Lung (tissue), 12 donors: ENCODE measurements around the gene MEX3B. TPM values are rescaled to one million over a fixed set of nuclear protein-coding genes. Genes with fewer than 3 reads are reported as not detected.

Experiments
- ATAC-seq: fragments of 200-7000 bp; cut with Tn5 transposase; one replicate; pipeline ENCODE4 v1.9.1; 2020; ENCODE audit warnings: moderate number of reproducible peaks; ENCODE audit not compliant: insufficient read depth, low FRiP score
- DNase-seq, 3 donors: peaks; one replicate each; pipeline ENCODE4 v3.0.0-alpha.2; 2013 to 2017
- H3K27ac ChIP-seq, 2 donors: one replicate each; pipeline ENCODE4 v1.5.1; 2013; ENCODE audit warnings: mild to moderate bottlenecking in 2 of 2, moderate library complexity in 2 of 2, control low read depth in 1 of 2, inconsistent platforms in 1 of 2, low read depth in 1 of 2, low read length in 1 of 2
- H3K27me3 ChIP-seq, 3 donors: one replicate each; pipeline ENCODE4 v1.5.1; 2013; ENCODE audit warnings: low read length in 2 of 3; ENCODE audit not compliant: control insufficient read depth in 3 of 3, insufficient read depth in 3 of 3
- H3K36me3 ChIP-seq, 4 donors: one replicate each; pipeline ENCODE4 v1.5.1; 2013; ENCODE audit warnings: low read length in 4 of 4, mild to moderate bottlenecking in 1 of 4, moderate library complexity in 1 of 4; ENCODE audit not compliant: control insufficient read depth in 4 of 4, insufficient read depth in 4 of 4
- H3K4me1 ChIP-seq, 5 donors: one replicate each; pipeline ENCODE4 v1.5.1; 2013; ENCODE audit warnings: low read length in 5 of 5, mild to moderate bottlenecking in 2 of 5, moderate library complexity in 1 of 5; ENCODE audit not compliant: control insufficient read depth in 5 of 5, insufficient read depth in 5 of 5
- H3K4me3 ChIP-seq: one replicate; pipeline ENCODE4 v1.5.1; 2013; ENCODE audit warnings: mild to moderate bottlenecking, control low read depth, moderate library complexity
- H3K9ac ChIP-seq, 2 donors: one replicate each; pipeline ENCODE4 v1.5.1; 2013; ENCODE audit warnings: low read length in 2 of 2, control low read depth in 1 of 2; ENCODE audit not compliant: insufficient read depth in 1 of 2
- H3K9me3 ChIP-seq, 4 donors: one replicate each; pipeline ENCODE4 v1.5.1; 2013; ENCODE audit warnings: low read length in 3 of 4, mild to moderate bottlenecking in 1 of 4, moderate library complexity in 1 of 4; ENCODE audit not compliant: control insufficient read depth in 4 of 4, insufficient read depth in 3 of 4
- CTCF ChIP-seq: IDR thresholded peaks from 2 replicates; pipeline ENCODE4 v1.5.1; 2012; ENCODE audit warnings: mild to moderate bottlenecking; ENCODE audit errors: control extremely low read depth, extremely low read depth
- WGBS, 2 donors: extraction: QIAGEN DNeasy Blood & Tissue Kit; methylation state at CpG; one replicate each; pipeline ENCODE4 v1.1.7; 2013; 5-methylcytosine and 5-hydroxymethylcytosine counted together
- polyA plus RNA-seq, 2 donors: library from polyadenylated mRNA; stranded (reverse); fragments of 200-250 nt; gene quantifications; one replicate each; pipeline ENCODE4 v1.2.1, GENCODE V29; 2013
- total RNA-seq, 2 donors: library from RNA; depleted of rRNA in 1 of 2; stranded (reverse); fragments of >200 nt in 1 of 2; gene quantifications; one replicate each; pipeline ENCODE4 v1.2.1, GENCODE V29; 2014 to 2021
- donor health status: control.
- donor health status: control.
- donor health status: Bipolar disorder and iron deficiency.
- donor health status: healthy.
- donor health status: DM: yes; HTN: yes; CAD: no.

Gene MEX3B
- total and polyA plus RNA-seq, 4 donors = 0.89 to 6.3 (median 1.8) TPM

DNA sequence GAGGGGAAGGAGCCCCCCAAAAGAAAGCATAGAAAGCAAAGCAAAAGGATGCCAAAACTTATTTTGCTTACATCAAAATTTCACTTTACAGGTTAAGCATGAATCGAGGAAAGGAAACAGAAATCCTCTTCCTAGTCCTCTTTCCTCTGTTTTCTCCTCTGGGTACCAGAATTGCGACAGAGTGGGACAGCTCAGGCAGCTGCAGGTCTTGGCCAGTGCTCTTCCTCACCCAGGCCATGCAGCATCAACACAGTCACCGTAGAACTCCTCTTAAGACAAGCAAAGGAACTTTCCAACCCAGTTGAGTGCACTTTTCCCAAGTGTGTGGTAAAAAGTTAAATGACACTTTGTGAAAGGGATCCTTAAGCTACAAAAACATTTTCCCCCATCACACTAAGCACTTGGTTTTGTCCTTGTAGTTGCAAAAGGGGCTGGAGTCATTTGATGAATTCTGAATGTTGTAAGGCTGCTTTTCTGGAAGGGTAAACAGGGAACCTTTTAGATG lies 45.9 kb upstream of the MEX3B start:
- Histone ChIP-seq H3K4me1 (no peaks in the 10 kb centered on the region), H3K36me3 (no peaks in the 10 kb centered on the region), H3K27me3 (no peaks in the 10 kb centered on the region), H3K27ac (no peak overlapping the region), H3K4me3 (no peak overlapping the region), H3K9ac (no peak overlapping the region), H3K9me3 (peaks cover 0 to 5% (median 0%) of the 10 kb centered on the region in 4 donors)
- WGBS, 2 donors = 73 to 85% methylated on average over 3 of the region's 3 CpGs
- DNase-seq = no peak
- TF ChIP-seq CTCF = no peak
- ATAC-seq = no peak

GRCh38 chr15:82086243-82086995 lies 40.6 kb upstream of the MEX3B start:
- H3K4me3 ChIP-seq = no peak overlapping the region
- no peaks in the 10 kb centered on the region for H3K9me3 ChIP-seq
- no peak for TF ChIP-seq CTCF
- H3K27ac ChIP-seq = no peak overlapping the region
- no peaks in the 10 kb centered on the region for H3K4me1 ChIP-seq
- no peaks in the 10 kb centered on the region for H3K27me3 ChIP-seq
- no peak for DNase-seq
- H3K36me3 ChIP-seq = no peaks in the 10 kb centered on the region
- ATAC-seq = no peak
- WGBS, 2 donors = 86 to 94% methylated on average over 16 of the region's 16 CpGs
- H3K9ac ChIP-seq = no peak overlapping the region

DNA sequence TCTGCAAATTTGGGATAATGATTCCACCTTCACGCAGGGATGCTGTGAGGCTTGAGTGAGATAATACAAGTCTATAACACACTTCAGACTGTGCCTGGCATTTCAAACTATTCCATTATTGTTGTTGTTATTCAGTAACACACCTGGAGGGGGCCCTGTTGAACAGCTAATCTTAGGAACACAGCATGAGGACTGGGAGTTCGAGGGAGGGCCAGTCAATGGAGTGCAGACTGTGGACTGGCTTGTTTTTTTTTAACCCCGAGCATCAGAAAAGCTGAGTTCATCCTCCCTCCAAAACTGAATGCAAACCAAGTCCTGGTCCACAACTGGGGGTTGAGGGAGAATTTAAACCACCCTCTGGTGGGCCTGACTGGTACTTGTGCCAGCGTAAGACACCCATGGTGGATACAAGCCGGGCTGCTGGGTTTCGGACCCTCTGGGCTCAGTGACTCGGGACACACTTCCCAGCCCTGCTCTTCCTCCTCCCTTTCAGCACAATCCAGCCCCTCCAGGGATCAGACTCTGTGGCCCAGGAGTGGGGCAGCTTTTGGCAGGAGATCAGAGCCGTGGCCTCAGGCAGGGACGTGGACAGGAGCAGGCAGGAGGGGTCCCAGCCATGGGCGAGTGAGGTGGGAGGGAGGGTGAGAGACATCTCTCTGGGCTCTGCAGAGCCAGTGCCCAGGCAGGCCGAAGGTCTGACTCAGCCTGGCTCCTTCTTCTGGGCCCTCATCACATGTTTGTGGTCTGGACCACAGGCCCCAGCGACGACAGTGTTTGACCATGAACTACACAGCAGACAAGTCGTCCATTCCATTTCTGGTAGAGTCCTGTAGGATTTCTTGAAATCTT lies 36.3 kb upstream of the MEX3B start:
- ATAC-seq (no peak), DNase-seq (no peak)
- H3K36me3 ChIP-seq = no peaks in the 10 kb centered on the region
- H3K4me1 ChIP-seq = no peaks in the 10 kb centered on the region
- peaks cover 0 to 1% (median 0%) of the 10 kb centered on the region in 4 donors for H3K9me3 ChIP-seq
- no peak for TF ChIP-seq CTCF
- no peak overlapping the region for H3K4me3 ChIP-seq
- no peak overlapping the region for H3K27ac ChIP-seq
- H3K27me3 ChIP-seq = no peaks in the 10 kb centered on the region
- no peak overlapping the region for H3K9ac ChIP-seq
- WGBS, 2 donors = 73 to 81% methylated on average over 14 of the region's 14 CpGs
